ENCODE results near the gene AVPI1. TPM values are rescaled to one million over a fixed set of nuclear protein-coding genes. Genes with fewer than 3 reads are reported as not detected.
A peak's percentile ranks its signal among the peaks of the same experiment; 100 is the strongest.

AVPI1 gene
- polyA plus RNA-seq, 3 donors, result 2.0 to 11.2 (median 2.9) TPM

- intact Hi-C loops (cut with micrococcal nuclease), result loop anchor here in 1 of 2 donors (10.0 kb wide), 1 partner anchor 939 kb away; no protein-coding TSS in a partner anchor
- H3K9me3 ChIP-seq (replicated peaks in 1 of 2; ENCODE audit: control insufficient read depth in 1 of 2, insufficient read depth in 1 of 2, low read length in 2 of 2), result no peaks in the 10 kb centered on the region
- no peak overlapping the region for H2AFZ ChIP-seq (ENCODE audit: insufficient read depth, low read depth, low read length, poor library complexity, severe bottlenecking)
- no peaks in the 10 kb centered on the region for H3K79me2 ChIP-seq (ENCODE audit: insufficient read depth, low read length)
- WGBS (ENCODE audit: insufficient coverage), result 47% methylated on average over 4 of the region's 9 CpGs
- Mint-ChIP-seq H3K27ac (peak overlapping the region; percentile 37 to 83 (median 69)), H3K9me3 (no peaks in the 10 kb centered on the region), H3K36me3 (peaks cover 0 to 4% of the 10 kb centered on the region in 2 donors), H3K4me1 (peaks cover 39% of the 10 kb centered on the region), H3K4me3 (peak overlapping the region in 1 of 2 donors; percentile 58), H3K27me3 (ENCODE audit: low read depth in 3 of 3) (peaks cover 0 to 2% (median 1%) of the 10 kb centered on the region in 3 donors)
- no peaks in the 10 kb centered on the region for H4K20me1 ChIP-seq (ENCODE audit: insufficient read depth, low read length)
- DNase-seq, result peak in 2 of 3 donors; percentile 50 to 52
- H3K27me3 ChIP-seq (ENCODE audit: control insufficient read depth in 2 of 2, insufficient read depth in 2 of 2, low read length in 2 of 2), result no peaks in the 10 kb centered on the region
- no peak for TF ChIP-seq CTCF (IDR thresholded peaks at IDR 0.05)
- peaks cover 42 to 57% of the 10 kb centered on the region in 2 donors for H3K4me1 ChIP-seq (ENCODE audit: control insufficient read depth in 1 of 2, insufficient read depth in 2 of 2, low read length in 2 of 2)
- peak overlapping the region in 1 of 3 experiments; percentile 11 for H3K4me3 ChIP-seq (replicated peaks in 1 of 3; ENCODE audit: low read depth in 2 of 3, low read length in 3 of 3)
- peak overlapping the region; percentile 34 for H3K4me2 ChIP-seq (replicated peaks; ENCODE audit: extremely low read depth, low read length, poor library complexity, severe bottlenecking)
- H3K36me3 ChIP-seq (replicated peaks in 1 of 2; ENCODE audit: control insufficient read depth in 1 of 2, insufficient read depth in 2 of 2, low read length in 2 of 2), result no peaks in the 10 kb centered on the region
- peak overlapping the region; percentile 39 for H3K27ac ChIP-seq (ENCODE audit: low read depth in 1 of 2, low read length in 2 of 2)
- no peak overlapping the region for H3K9ac ChIP-seq (ENCODE audit: insufficient read depth, low read length, poor library complexity, severe bottlenecking)
Measured at GRCh38 chr10:97683556-97684367, 3.3 kb downstream of the AVPI1 start.

GRCh38 chr10:97682042-97682441 lies 5.0 kb downstream of the AVPI1 start:
- H3K27me3 ChIP-seq (ENCODE audit: control insufficient read depth in 2 of 2, insufficient read depth in 2 of 2, low read length in 2 of 2), result no peaks in the 10 kb centered on the region
- peak overlapping the region in 1 of 2 donors; percentile 41 for H3K4me3 Mint-ChIP-seq

More at GRCh38 chr10:97682042-97682441, 5.0 kb downstream of the AVPI1 start:
- H3K4me1 ChIP-seq (ENCODE audit: control insufficient read depth in 1 of 2, insufficient read depth in 2 of 2, low read length in 2 of 2), result peaks cover 34 to 48% of the 10 kb centered on the region in 2 donors
- Mint-ChIP-seq H3K36me3 (peaks cover 4 to 13% of the 10 kb centered on the region in 2 donors), H3K9me3 (no peaks in the 10 kb centered on the region), H3K27me3 (ENCODE audit: low read depth in 3 of 3) (peaks cover 0 to 2% (median 1%) of the 10 kb centered on the region in 3 donors), H3K4me1 (peaks cover 39% of the 10 kb centered on the region), H3K27ac (no peak overlapping the region)
- no peaks in the 10 kb centered on the region for H3K79me2 ChIP-seq (ENCODE audit: insufficient read depth, low read length)
- no peak overlapping the region for H3K4me3 ChIP-seq (replicated peaks in 1 of 3; ENCODE audit: low read depth in 2 of 3, low read length in 3 of 3)
- WGBS (ENCODE audit: insufficient coverage), result 100% methylated on average over 4 of the region's 4 CpGs
- H3K4me2 ChIP-seq (replicated peaks; ENCODE audit: extremely low read depth, low read length, poor library complexity, severe bottlenecking), result no peak overlapping the region
- no peak overlapping the region for H3K9ac ChIP-seq (ENCODE audit: insufficient read depth, low read length, poor library complexity, severe bottlenecking)
- intact Hi-C loops (cut with micrococcal nuclease), result loop anchor here in 1 of 2 donors (10.0 kb wide), 1 partner anchor 937 kb away; no protein-coding TSS in a partner anchor
- no peak for TF ChIP-seq CTCF (IDR thresholded peaks at IDR 0.05)
- no peaks in the 10 kb centered on the region for H4K20me1 ChIP-seq (ENCODE audit: insufficient read depth, low read length)
- no peak overlapping the region for H3K27ac ChIP-seq (ENCODE audit: low read depth in 1 of 2, low read length in 2 of 2)
- DNase-seq, result no peak
- no peak overlapping the region for H2AFZ ChIP-seq (ENCODE audit: insufficient read depth, low read depth, low read length, poor library complexity, severe bottlenecking)
- no peaks in the 10 kb centered on the region for H3K36me3 ChIP-seq (replicated peaks in 1 of 2; ENCODE audit: control insufficient read depth in 1 of 2, insufficient read depth in 2 of 2, low read length in 2 of 2)
- H3K9me3 ChIP-seq (replicated peaks in 1 of 2; ENCODE audit: control insufficient read depth in 1 of 2, insufficient read depth in 1 of 2, low read length in 2 of 2), result no peaks in the 10 kb centered on the region

Measured in CD14-positive monocyte (primary cell).